K562 (cell line): ENCODE measurements around the gene BRD4. TPM values are rescaled to one million over a fixed set of nuclear protein-coding genes. Genes with fewer than 3 reads are reported as not detected.

ENCODE experiments used
- ATAC-seq: fragments of 200-7000 bp; cut with Tn5 transposase; 3 replicates; pipeline ENCODE4 v1.9.1; 2020; ENCODE audit warnings: moderate library complexity
- BruUV-seq: library from RNA; stranded (reverse); fragments of 400-500 nt; replicated peaks from 2 replicates; lab custom pipeline; 2021; lab: Mats Ljungman, UMichigan
- CTCF ChIA-PET: fragments of 300-600 bp; formaldehyde crosslinking; extraction: SDS; loops from one replicate; lab custom pipeline; 2021; ENCODE audit warnings: low intra/inter-chr PET ratio; lab: Yijun Ruan, JAX
- POLR2A ChIA-PET: fragments of 300-600, 350-650 bp; sonication (Branson Sonifier 250); formaldehyde crosslinking; extraction: SDS; loops from one replicate; lab custom pipeline; 2021; ENCODE audit warnings: antibody characterized with exemption, inconsistent platforms; lab: Yijun Ruan, JAX
- DNase-seq, 4 experiments: peaks; one replicate each; pipeline versions ENCODE4 v3.0.0 to v3.0.0-alpha.2; 2011 to 2018; ENCODE audit warnings: low spot score in 3 of 4, mixed read lengths in 3 of 4; ENCODE audit errors: extremely low read depth in 1 of 4
- FAIRE-seq: peaks from 2 replicates; lab custom pipeline; 2011; peaks lifted over from hg19 to GRCh38; lab: Jason Lieb, UNC
- H2AFZ ChIP-seq: 2 replicates; pipeline ENCODE4 v1.6.0; 2011; ENCODE audit warnings: low read depth, low read length, control low read depth, inconsistent platforms
- H3K27ac ChIP-seq: fragments of 200-600 bp; 3 replicates; pipeline ENCODE4 v1.8.0; 2011; ENCODE audit warnings: low read depth, mild to moderate bottlenecking, control low read depth, inconsistent platforms, low read length, moderate library complexity, mixed read lengths; ENCODE audit errors: extremely low read depth
- H3K27me3 ChIP-seq, 2 experiments: fragments of 300-600 bp in 1 of 2; 2 replicates in 1 of 2; 3 replicates in 1 of 2; pipeline versions ENCODE4 v1.6.0 to v1.8.0; 2011; ENCODE audit warnings: inconsistent platforms in 2 of 2, low read length in 2 of 2, mild to moderate bottlenecking in 1 of 2, mixed read lengths in 1 of 2, moderate library complexity in 1 of 2; ENCODE audit not compliant: control insufficient read depth in 2 of 2, insufficient read depth in 2 of 2
- H3K36me3 ChIP-seq: fragments of 300-600 bp; 3 replicates; pipeline ENCODE4 v1.8.0; 2011; ENCODE audit warnings: mild to moderate bottlenecking, low read length, inconsistent platforms; ENCODE audit not compliant: control insufficient read depth, insufficient read depth
- H3K4me1 ChIP-seq, 2 experiments: fragments of 200-600 bp in 1 of 2; replicated peaks in 1 of 2; 2 replicates in 1 of 2; 3 replicates in 1 of 2; pipeline versions ENCODE4 v1.5.1 to v1.8.0; 2011; ENCODE audit warnings: inconsistent platforms in 2 of 2, low read length in 2 of 2, mild to moderate bottlenecking in 1 of 2, mixed read lengths in 1 of 2, moderate library complexity in 1 of 2; ENCODE audit not compliant: control insufficient read depth in 2 of 2, insufficient read depth in 2 of 2
- H3K4me2 ChIP-seq: 2 replicates; pipeline ENCODE4 v1.6.1; 2011; ENCODE audit warnings: low read length, control low read depth, inconsistent platforms, mixed read lengths; ENCODE audit not compliant: insufficient read depth
- H3K4me3 ChIP-seq: fragments of 200-600 bp; sonication (generic), shearing (Covaris generic); 2 replicates; pipeline ENCODE4 v1.5.1; 2016; ENCODE audit warnings: control low read depth, inconsistent platforms
- H3K79me2 ChIP-seq: fragments of 200-600 bp; 3 replicates; pipeline ENCODE4 v1.8.0; 2011; ENCODE audit warnings: low read length, inconsistent platforms; ENCODE audit not compliant: control insufficient read depth, insufficient read depth
- H3K9ac ChIP-seq, 2 experiments: 2 replicates each; pipeline versions ENCODE4 v1.6.0 to v1.6.1; 2011; ENCODE audit warnings: low read depth in 2 of 2, low read length in 2 of 2, control low read depth in 1 of 2, inconsistent platforms in 1 of 2, mild to moderate bottlenecking in 1 of 2, mixed read lengths in 1 of 2; ENCODE audit not compliant: insufficient read depth in 1 of 2
- H3K9me1 ChIP-seq: one replicate; pipeline ENCODE4 v1.6.0; 2011; ENCODE audit warnings: inconsistent platforms, mild to moderate bottlenecking, low read length, moderate library complexity; ENCODE audit not compliant: control insufficient read depth, insufficient read depth
- H3K9me3 ChIP-seq: replicated peaks from 2 replicates; pipeline ENCODE4 v1.5.1; 2011; ENCODE audit warnings: low read depth, low read length, inconsistent platforms; ENCODE audit not compliant: control insufficient read depth, insufficient read depth
- H4K20me1 ChIP-seq: replicated peaks from 2 replicates; pipeline ENCODE4 v1.6.1; 2011; ENCODE audit warnings: low read length, inconsistent platforms, mixed read lengths; ENCODE audit not compliant: control insufficient read depth, insufficient read depth
- ELF4 ChIP-seq: fragments of 450-650 bp; formaldehyde crosslinking; IDR thresholded peaks from 2 replicates; pipeline ENCODE4 v1.4.0; 2022; ENCODE audit warnings: missing genetic modification characterization
- RB1 ChIP-seq: fragments of 450-650 bp; IDR thresholded peaks from 2 replicates; pipeline ENCODE4 v1.6.1; 2017; ENCODE audit warnings: low read depth, mild to moderate bottlenecking
- REST ChIP-seq, 2 experiments: fragments of 450-650 bp; formaldehyde crosslinking in 1 of 2; IDR thresholded peaks; 2 replicates each; pipeline versions ENCODE4 v1.4.0 to v1.6.1; 2014 to 2020; ENCODE audit warnings: mild to moderate bottlenecking in 2 of 2, borderline replicate concordance in 1 of 2, low read depth in 1 of 2
- SRF ChIP-seq, 2 experiments: fragments of 250-450, 450-650 bp in 1 of 2; sonication (Bioruptor Pico) in 1 of 2; sonication (generic) in 1 of 2; formaldehyde crosslinking; IDR thresholded peaks; 2 replicates each; pipeline versions ENCODE4 v1.5.0 to v1.5.1; 2020 to 2022; ENCODE audit warnings: mild to moderate bottlenecking in 1 of 2, missing genetic modification reagents in 1 of 2
- WGBS: fragments of 100-300 bp; shearing (Covaris generic); methylation state at CpG from one replicate; pipeline ENCODE4 v1.1.6; 2016; ENCODE audit warnings: low coverage, mixed read lengths; ENCODE audit not compliant: insufficient coverage; ENCODE audit errors: missing lambda C conversion rate; 5-methylcytosine and 5-hydroxymethylcytosine counted together
- in situ Hi-C: fragments of 300-500 bp; cut with MboI; formaldehyde crosslinking; loops from 4 replicates; pipeline ENCODE4 v1.15.0; 2018; ENCODE audit warnings: inconsistent platforms, mixed read lengths
- intact Hi-C: fragments of 100-400 bp; cut with micrococcal nuclease; formaldehyde crosslinking; loops from 2 replicates; pipeline ENCODE4 v1.14.2; 2022
- polyA plus RNA-seq, 8 experiments: library from polyadenylated mRNA; depleted of rRNA in 4 of 8; stranded (reverse) in 5 of 8; unstranded in 3 of 8; fragments of >200 nt; fragmentation: Nextera tagmentation in 2 of 8; fragmentation: Illumina TruSeq in 1 of 8; extraction: Ambion mirVana in 2 of 8; extraction: Trizol in 1 of 8; gene quantifications; 2 replicates each; pipeline versions ENCODE4 v1.2.1 to v1.2.3, GENCODE V29; 2011 to 2014; ENCODE audit warnings: inconsistent platforms in 1 of 8, missing spikeins in 1 of 8
- total RNA-seq, 7 experiments: library from RNA; depleted of rRNA in 6 of 7; stranded (reverse); fragments of >200 nt in 6 of 7; fragmentation: Illumina TruSeq in 2 of 7; extraction: Trizol in 2 of 7; gene quantifications; 2 replicates each; pipeline versions ENCODE4 v1.2.1 to v1.2.3, GENCODE V29; 2011 to 2021; ENCODE audit warnings: low replicate concordance in 1 of 7
- TF ChIP-seq, protein P1 (sequence below), 3 experiments: IDR thresholded peaks in 2 of 3; conservative IDR thresholded peaks in 1 of 3; 2 replicates each; pipeline ENCODE4 v1.5.1; 2011 to 2012; ENCODE audit warnings: low read length in 3 of 3, mild to moderate bottlenecking in 3 of 3, control low read depth in 2 of 3, improper control_type of control experiment in 1 of 3, inconsistent platforms in 1 of 3, low read depth in 1 of 3, mixed read lengths in 1 of 3, moderate library complexity in 1 of 3; ENCODE audit not compliant: insufficient read depth in 2 of 3

The BRD4 gene
- total and polyA plus RNA-seq, 9 of the 15 experiments (the other 6 are each of a cell fraction or from before 2014, with no cell fraction given), result 1.8 to 105 (median 15.6) TPM

- Histone ChIP-seq H2AFZ (no peak overlapping the region), H3K4me2 (no peak overlapping the region), H3K9me1 (peaks cover 6% of the 10 kb centered on the region), H3K9me3 (no peaks in the 10 kb centered on the region), H3K4me1 (peaks cover 0 to 6% of the 10 kb centered on the region in 2 experiments; a peak in 2 of 5 replicates), H3K36me3 (peaks cover 100% of the 10 kb centered on the region), H3K9ac (no peak overlapping the region), H3K27me3 (no peaks in the 10 kb centered on the region), H4K20me1 (peaks cover 38% of the 10 kb centered on the region), H3K4me3 (no peak overlapping the region), H3K79me2 (peaks cover 26% of the 10 kb centered on the region), H3K27ac (no peak overlapping the region)
- WGBS, result 83% methylated on average over 26 of the region's 28 CpGs
- in situ Hi-C loops (no loop called here), intact Hi-C loops (loop anchor here (2.0 to 5.0 kb wide), 3 partner anchors 87 to 293 kb away; partner anchors contain the start of gene AKAP8)
- peak; percentile 65 to 79 (median 68) for DNase-seq
- TSS peak; percentile 14 for BruUV-seq
- FAIRE-seq, result peak; percentile 82
- ChIA-PET CTCF (interaction anchor here (0.7 to 1.8 kb wide), 2 partner anchors 155 to 292 kb away, joined by 3 to 11 read pairs; no protein-coding TSS in a partner anchor), POLR2A (no interaction called here)
- peak; percentile 91 for ATAC-seq
- 0 out of 4 replicates have a peak, but pooled peaks of 1 of the 2 experiments have one; percentile 68 for TF ChIP-seq SRF (CRISPR knock-in tag; IDR thresholded peaks at IDR 0.05)
- TF ChIP-seq REST (IDR thresholded peaks at IDR 0.05; ENCODE audit: borderline replicate concordance), result peak; percentile 73
- TF ChIP-seq REST (CRISPR knock-in tag; IDR thresholded peaks at IDR 0.05; ENCODE audit: low read depth), result no peak
- no peak for TF ChIP-seq ELF4 (CRISPR knock-in tag)
- TF ChIP-seq, protein P1, sequence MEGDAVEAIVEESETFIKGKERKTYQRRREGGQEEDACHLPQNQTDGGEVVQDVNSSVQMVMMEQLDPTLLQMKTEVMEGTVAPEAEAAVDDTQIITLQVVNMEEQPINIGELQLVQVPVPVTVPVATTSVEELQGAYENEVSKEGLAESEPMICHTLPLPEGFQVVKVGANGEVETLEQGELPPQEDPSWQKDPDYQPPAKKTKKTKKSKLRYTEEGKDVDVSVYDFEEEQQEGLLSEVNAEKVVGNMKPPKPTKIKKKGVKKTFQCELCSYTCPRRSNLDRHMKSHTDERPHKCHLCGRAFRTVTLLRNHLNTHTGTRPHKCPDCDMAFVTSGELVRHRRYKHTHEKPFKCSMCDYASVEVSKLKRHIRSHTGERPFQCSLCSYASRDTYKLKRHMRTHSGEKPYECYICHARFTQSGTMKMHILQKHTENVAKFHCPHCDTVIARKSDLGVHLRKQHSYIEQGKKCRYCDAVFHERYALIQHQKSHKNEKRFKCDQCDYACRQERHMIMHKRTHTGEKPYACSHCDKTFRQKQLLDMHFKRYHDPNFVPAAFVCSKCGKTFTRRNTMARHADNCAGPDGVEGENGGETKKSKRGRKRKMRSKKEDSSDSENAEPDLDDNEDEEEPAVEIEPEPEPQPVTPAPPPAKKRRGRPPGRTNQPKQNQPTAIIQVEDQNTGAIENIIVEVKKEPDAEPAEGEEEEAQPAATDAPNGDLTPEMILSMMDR (IDR thresholded peaks at IDR 0.05 in 2 of 3, conservative IDR thresholded peaks at IDR 0.05 in 1 of 3; ENCODE audit: insufficient read depth in 2 of 3, low read depth in 1 of 3, low read length in 3 of 3), result peak; percentile 77 to 90 (median 80)
- peak; percentile 89 for TF ChIP-seq RB1
These were observed 68.0 kb downstream of the BRD4 start for GRCh38 chr19:15264061-15264932.
